HCT116 (cell line): Measurements from ENCODE around the gene PRCC. TPM values are rescaled to one million over a fixed set of nuclear protein-coding genes. Genes with fewer than 3 reads are reported as not detected.

Experiments used
- ATAC-seq: fragments of 200-7000 bp; cut with Tn5 transposase; 2 replicates; pipeline ENCODE4 v1.9.1; 2020; ENCODE audit warnings: mild to moderate bottlenecking, moderate library complexity
- BruUV-seq: library from RNA; stranded (reverse); fragments of 400-500 nt; replicated peaks from 2 replicates; lab custom pipeline; 2021; lab: Mats Ljungman, UMichigan
- CTCF ChIA-PET: fragments of 300-600 bp; sonication (Branson Sonifier 250); formaldehyde crosslinking; loops from one replicate; lab custom pipeline; 2021; ENCODE audit warnings: antibody characterized with exemption; lab: Charles Lee
- POLR2A ChIA-PET: fragments of 300-600, 350-600 bp; sonication (Branson Sonifier 250); formaldehyde crosslinking; loops from one replicate; lab custom pipeline; 2021; ENCODE audit warnings: antibody characterized with exemption; lab: Charles Lee
- RAD21 ChIA-PET, 2 experiments: fragments of 300-600 bp; sonication (Branson Sonifier 250); formaldehyde crosslinking; loops; one replicate each; lab custom pipeline; 2023; ENCODE audit warnings: low total read pairs in 2 of 2; ENCODE audit not compliant: uncharacterized antibody in 2 of 2, unreplicated experiment in 2 of 2, low non-redundant PET in 1 of 2; lab: Charles Lee
- DNase-seq: peaks from one replicate; pipeline ENCODE4 v3.0.0-alpha.2; 2010; ENCODE audit warnings: low read depth, low spot score
- H2AFZ ChIP-seq: fragments of 200-600 bp; shearing (Covaris generic), sonication (generic); 2 replicates; pipeline ENCODE4 v1.6.1; 2017; ENCODE audit warnings: low read depth, mixed run types, mixed read lengths, antibody characterized with exemption, low read length; ENCODE audit not compliant: poor library complexity, severe bottlenecking
- H3K27ac ChIP-seq: 2 replicates; pipeline ENCODE4 v1.5.1; 2012; ENCODE audit warnings: low read depth, low read length
- H3K27me3 ChIP-seq: fragments of 200-600 bp; sonication (generic); 2 replicates; pipeline ENCODE4 v1.6.1; 2016; ENCODE audit warnings: mixed run types, low read length, mixed read lengths; ENCODE audit not compliant: insufficient read depth
- H3K36me3 ChIP-seq, 2 experiments: fragments of 200-500 bp in 1 of 2; fragments of 200-600 bp in 1 of 2; sonication (Bioruptor generic) in 1 of 2; sonication (generic) in 1 of 2; 2 replicates each; pipeline versions ENCODE4 v1.5.1 to v1.6.1; 2014 to 2016; ENCODE audit warnings: low read length in 2 of 2, inconsistent platforms in 1 of 2, mixed read lengths in 1 of 2, mixed run types in 1 of 2; ENCODE audit not compliant: insufficient read depth in 2 of 2, control insufficient read depth in 1 of 2
- H3K4me1 ChIP-seq, 2 experiments: fragments of 200-600 bp in 1 of 2; sonication (generic) in 1 of 2; 2 replicates each; pipeline versions ENCODE4 v1.5.1 to v1.6.1; 2012 to 2017; ENCODE audit warnings: low read length in 2 of 2, inconsistent platforms in 1 of 2, mild to moderate bottlenecking in 1 of 2, mixed read lengths in 1 of 2, mixed run types in 1 of 2, moderate library complexity in 1 of 2; ENCODE audit not compliant: insufficient read depth in 2 of 2, control insufficient read depth in 1 of 2
- H3K4me2 ChIP-seq: fragments of 200-600 bp; sonication (generic); 2 replicates; pipeline ENCODE4 v1.6.1; 2017; ENCODE audit warnings: mixed run types, low read length, mixed read lengths
- H3K4me3 ChIP-seq, 2 experiments: fragments of 200-600 bp in 1 of 2; sonication (generic) in 1 of 2; replicated peaks in 1 of 2; 2 replicates each; pipeline ENCODE4 v1.5.1; 2011 to 2016; ENCODE audit warnings: low read length in 2 of 2, control low read depth in 1 of 2, low read depth in 1 of 2, mild to moderate bottlenecking in 1 of 2, mixed read lengths in 1 of 2, mixed run types in 1 of 2
- H3K79me2 ChIP-seq: fragments of 200-600 bp; sonication (generic); 2 replicates; pipeline ENCODE4 v1.6.1; 2017; ENCODE audit warnings: mild to moderate bottlenecking, mixed run types, low read length, moderate library complexity, mixed read lengths; ENCODE audit not compliant: insufficient read depth
- H3K9ac ChIP-seq: fragments of 200-600 bp; sonication (generic); 2 replicates; pipeline ENCODE4 v1.6.1; 2016; ENCODE audit warnings: low read length, mixed read lengths
- H3K9me2 ChIP-seq: fragments of 200-600 bp; sonication (generic), shearing (Covaris generic); 2 replicates; pipeline ENCODE4 v1.6.1; 2017; ENCODE audit warnings: mixed run types, mild to moderate bottlenecking, moderate library complexity; ENCODE audit not compliant: insufficient read depth
- H3K9me3 ChIP-seq, 2 experiments: fragments of 200-500 bp in 1 of 2; fragments of 200-600 bp in 1 of 2; sonication (Bioruptor generic) in 1 of 2; sonication (generic) in 1 of 2; 2 replicates each; pipeline ENCODE4 v1.6.1; 2014 to 2017; ENCODE audit warnings: low read length in 2 of 2, mixed read lengths in 2 of 2, inconsistent platforms in 1 of 2, low read depth in 1 of 2, mild to moderate bottlenecking in 1 of 2, mixed run types in 1 of 2, moderate library complexity in 1 of 2; ENCODE audit not compliant: control insufficient read depth in 1 of 2, insufficient read depth in 1 of 2
- H4K20me1 ChIP-seq: fragments of 200-600 bp; sonication (generic), shearing (Covaris generic); 2 replicates; pipeline ENCODE4 v1.6.1; 2017; ENCODE audit warnings: mixed run types, mild to moderate bottlenecking, moderate library complexity; ENCODE audit not compliant: insufficient read depth
- SIN3A ChIP-seq: IDR thresholded peaks from 2 replicates; pipeline ENCODE4 v1.6.1; 2012; ENCODE audit warnings: low read depth
- intact Hi-C: fragments of 100-400 bp; cut with micrococcal nuclease; formaldehyde crosslinking; loops from 2 replicates; pipeline ENCODE4 v1.10.0; 2022
- total RNA-seq: library from RNA; stranded (reverse); gene quantifications from one replicate; pipeline ENCODE4 v1.2.1, GENCODE V29; 2021; ENCODE audit not compliant: unreplicated experiment
- TF ChIP-seq, protein P1 (sequence below): IDR thresholded peaks from 2 replicates; pipeline ENCODE4 v1.6.1; 2012
- TF ChIP-seq, protein P2 (sequence below): IDR thresholded peaks from 2 replicates; pipeline ENCODE4 v1.6.1; 2011; ENCODE audit warnings: mild to moderate bottlenecking, low read length, moderate library complexity; ENCODE audit not compliant: insufficient replicate concordance; ENCODE audit errors: extremely low read depth

PRCC gene
- total RNA-seq, 1 experiment from 2014 or later = 78.1 TPM

DNA sequence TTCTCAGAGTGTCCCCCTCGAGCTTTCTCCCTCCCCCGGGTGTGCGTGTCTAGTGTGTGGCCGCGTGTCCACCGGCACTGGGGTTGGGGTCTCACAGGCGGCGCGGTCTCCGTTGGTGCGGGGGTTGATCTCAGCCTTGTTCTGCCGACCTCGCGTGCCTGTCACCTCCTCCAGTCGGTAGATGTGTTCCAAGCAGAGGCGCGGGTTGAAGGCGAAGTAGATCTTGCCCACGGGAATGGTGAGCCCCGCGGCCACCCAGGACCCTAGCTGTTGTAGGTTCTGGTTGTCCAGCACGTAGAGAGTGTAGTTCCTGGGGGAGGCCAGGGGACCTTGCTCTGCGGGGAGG is 81.8 kb downstream of the PRCC start:
- no peaks in the 10 kb centered on the region for H3K9me2 ChIP-seq
- no peaks in the 10 kb centered on the region for H4K20me1 ChIP-seq
- intact Hi-C loops = no loop called here
- no peak overlapping the region for H3K9ac ChIP-seq
- no peaks in the 10 kb centered on the region for H3K79me2 ChIP-seq
- H3K27me3 ChIP-seq = no peaks in the 10 kb centered on the region
- H3K36me3 ChIP-seq = no peaks in the 10 kb centered on the region
- RAD21 ChIA-PET = interaction anchor here in 1 of 2 experiments (0.6 kb wide), 1 partner anchor 44 kb away, joined by 4 read pairs; no protein-coding TSS in a partner anchor
- POLR2A ChIA-PET = no interaction called here
- no peaks in the 10 kb centered on the region for H3K9me3 ChIP-seq
- no TSS peak for BruUV-seq
- H3K4me2 ChIP-seq = no peak overlapping the region
- DNase-seq (no peak), ATAC-seq (no peak)
- H3K27ac ChIP-seq = no peak overlapping the region
- H2AFZ ChIP-seq = no peak overlapping the region
- H3K4me1 ChIP-seq = no peaks in the 10 kb centered on the region; a peak in 2 of 4 replicates
- CTCF ChIA-PET = interaction anchor here (2.2 kb wide), 1 partner anchor 11 kb away, joined by 8 read pairs; no protein-coding TSS in a partner anchor
- no peak overlapping the region for H3K4me3 ChIP-seq
- no peak for TF ChIP-seq SIN3A
- TF ChIP-seq, protein P1, sequence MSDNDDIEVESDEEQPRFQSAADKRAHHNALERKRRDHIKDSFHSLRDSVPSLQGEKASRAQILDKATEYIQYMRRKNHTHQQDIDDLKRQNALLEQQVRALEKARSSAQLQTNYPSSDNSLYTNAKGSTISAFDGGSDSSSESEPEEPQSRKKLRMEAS = no peak
- TF ChIP-seq, protein P2, sequence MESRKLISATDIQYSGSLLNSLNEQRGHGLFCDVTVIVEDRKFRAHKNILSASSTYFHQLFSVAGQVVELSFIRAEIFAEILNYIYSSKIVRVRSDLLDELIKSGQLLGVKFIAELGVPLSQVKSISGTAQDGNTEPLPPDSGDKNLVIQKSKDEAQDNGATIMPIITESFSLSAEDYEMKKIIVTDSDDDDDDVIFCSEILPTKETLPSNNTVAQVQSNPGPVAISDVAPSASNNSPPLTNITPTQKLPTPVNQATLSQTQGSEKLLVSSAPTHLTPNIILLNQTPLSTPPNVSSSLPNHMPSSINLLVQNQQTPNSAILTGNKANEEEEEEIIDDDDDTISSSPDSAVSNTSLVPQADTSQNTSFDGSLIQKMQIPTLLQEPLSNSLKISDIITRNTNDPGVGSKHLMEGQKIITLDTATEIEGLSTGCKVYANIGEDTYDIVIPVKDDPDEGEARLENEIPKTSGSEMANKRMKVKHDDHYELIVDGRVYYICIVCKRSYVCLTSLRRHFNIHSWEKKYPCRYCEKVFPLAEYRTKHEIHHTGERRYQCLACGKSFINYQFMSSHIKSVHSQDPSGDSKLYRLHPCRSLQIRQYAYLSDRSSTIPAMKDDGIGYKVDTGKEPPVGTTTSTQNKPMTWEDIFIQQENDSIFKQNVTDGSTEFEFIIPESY = no peak
- TF ChIP-seq, all 23 proteins: peak for 0

Other genes starting within 250 kb of the PRCC start
- 38.8 TPM for gene IQGAP3, start 195.0 kb upstream of the PRCC start, total RNA-seq
- gene TTC24, start 187.8 kb upstream of the PRCC start, total RNA-seq = not detected
- gene NAXE, start 175.8 kb upstream of the PRCC start, total RNA-seq = 139 TPM
- gene GPATCH4, start 166.1 kb upstream of the PRCC start, total RNA-seq = 39.4 TPM
- 0.54 TPM for gene HAPLN2, start 148.1 kb upstream of the PRCC start, total RNA-seq
- gene BCAN, start 125.4 kb upstream of the PRCC start, total RNA-seq = not detected
- 8.4 TPM for gene NES, start 90.1 kb upstream of the PRCC start, total RNA-seq
- 209 TPM for gene CRABP2, start 62.0 kb upstream of the PRCC start, total RNA-seq
- 36.5 TPM for gene METTL25B, start 39.1 kb upstream of the PRCC start, total RNA-seq
- 41.7 TPM for gene ISG20L2, start 38.8 kb upstream of the PRCC start, total RNA-seq
- gene MRPL24, start 26.4 kb upstream of the PRCC start, total RNA-seq = 111 TPM
- gene HDGF, start 15.9 kb upstream of the PRCC start, total RNA-seq = 304 TPM
- 4.8 TPM for gene SH2D2A, start 49.3 kb downstream of the PRCC start, total RNA-seq
- gene INSRR, start 91.6 kb downstream of the PRCC start, total RNA-seq = not detected
- 0.89 TPM for gene NTRK1, start 93.3 kb downstream of the PRCC start, total RNA-seq
- 10.8 TPM for gene PEAR1, start 126.2 kb downstream of the PRCC start, total RNA-seq
- not detected for gene LRRC71, start 153.1 kb downstream of the PRCC start, total RNA-seq